A549 treated with AZD9567 at 1 μM for 4 hours (cell line): ENCODE measurements around the gene NCOR1. TPM values are rescaled to one million over a fixed set of nuclear protein-coding genes. Genes with fewer than 3 reads are reported as not detected.

Experiments
- total RNA-seq: library from RNA; stranded (reverse); fragments of 200-300 nt; extraction: Qiagen RNA extraction; gene quantifications from 5 replicates; pipeline ENCODE4 v1.2.3, GENCODE V29; 2022; ENCODE audit not compliant: insufficient read depth

The NCOR1 gene
- total RNA-seq, result 62.5 to 67.3 TPM (median 63.8 TPM) in 5 replicates

DNA sequence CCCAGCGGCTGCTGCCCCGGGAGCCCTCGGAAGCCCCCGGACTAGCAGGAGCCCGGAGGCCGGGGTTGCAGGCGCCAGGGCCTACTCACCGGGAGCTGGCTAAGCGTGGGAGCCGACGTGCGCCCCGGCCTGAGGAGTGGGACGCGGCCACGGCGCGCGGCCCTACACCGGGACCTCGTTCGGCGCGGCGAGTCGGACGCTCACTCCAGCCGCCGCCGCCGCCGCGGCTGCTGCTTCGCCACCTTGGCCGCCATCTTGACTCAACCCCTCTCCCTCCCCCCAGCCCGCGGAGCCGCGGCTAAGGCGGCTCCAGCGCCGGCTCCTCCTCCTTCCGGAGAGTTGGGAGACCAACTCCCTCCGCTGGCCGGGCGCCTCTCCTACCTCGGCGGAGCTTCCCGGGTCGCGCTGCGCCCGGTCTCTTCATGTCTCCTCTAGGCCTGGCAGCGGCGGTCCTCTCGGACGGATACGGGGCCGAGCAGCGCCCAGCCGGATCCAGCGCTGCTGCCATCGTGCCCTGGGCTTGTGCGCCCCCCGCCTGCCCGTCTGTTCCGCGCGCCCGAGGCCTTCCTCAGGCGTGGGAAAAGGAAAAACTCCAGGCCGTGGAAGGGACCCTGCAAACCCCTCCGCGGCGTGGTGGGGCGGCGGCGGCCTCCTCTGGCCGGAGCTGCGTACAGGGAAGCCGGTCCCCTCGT is at the start of gene NCOR1:
Gene NCOR1, minus strand, starts transcription at position 262 of the 692 bp plus-strand sequence. CDS start 20,965 bp downstream, outside the sequence.

DNA sequence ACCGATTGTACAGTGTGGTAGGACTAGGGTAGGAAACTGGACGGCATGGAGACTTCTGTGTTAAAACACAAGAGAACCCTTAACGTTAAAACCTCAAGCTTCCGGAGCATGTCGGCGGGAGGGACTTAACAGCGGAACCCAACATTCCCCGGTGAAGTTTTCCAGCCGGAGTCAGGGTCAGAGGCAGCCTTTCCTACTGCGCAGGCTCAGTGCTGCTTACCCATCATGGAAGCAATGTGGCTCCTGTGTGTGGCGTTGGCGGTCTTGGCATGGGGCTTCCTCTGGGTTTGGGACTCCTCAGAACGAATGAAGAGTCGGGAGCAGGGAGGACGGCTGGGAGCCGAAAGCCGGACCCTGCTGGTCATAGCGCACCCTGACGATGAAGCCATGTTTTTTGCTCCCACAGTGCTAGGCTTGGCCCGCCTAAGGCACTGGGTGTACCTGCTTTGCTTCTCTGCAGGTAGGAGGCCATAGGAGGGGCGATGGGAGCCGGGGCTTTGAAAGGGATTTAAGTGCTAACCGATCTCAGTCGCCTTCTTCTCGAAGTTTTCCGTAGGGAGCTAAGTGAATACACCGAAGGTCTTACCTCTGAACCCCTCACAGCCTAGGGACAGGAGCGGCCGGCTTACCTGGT is 1.8 kb upstream of the NCOR1 start, which contains the start of gene PIGL:
Gene PIGL, plus strand, starts transcription at position 209 of the 634 bp plus-strand sequence. Its CDS starts 17 bp downstream, at position 226.

DNA sequence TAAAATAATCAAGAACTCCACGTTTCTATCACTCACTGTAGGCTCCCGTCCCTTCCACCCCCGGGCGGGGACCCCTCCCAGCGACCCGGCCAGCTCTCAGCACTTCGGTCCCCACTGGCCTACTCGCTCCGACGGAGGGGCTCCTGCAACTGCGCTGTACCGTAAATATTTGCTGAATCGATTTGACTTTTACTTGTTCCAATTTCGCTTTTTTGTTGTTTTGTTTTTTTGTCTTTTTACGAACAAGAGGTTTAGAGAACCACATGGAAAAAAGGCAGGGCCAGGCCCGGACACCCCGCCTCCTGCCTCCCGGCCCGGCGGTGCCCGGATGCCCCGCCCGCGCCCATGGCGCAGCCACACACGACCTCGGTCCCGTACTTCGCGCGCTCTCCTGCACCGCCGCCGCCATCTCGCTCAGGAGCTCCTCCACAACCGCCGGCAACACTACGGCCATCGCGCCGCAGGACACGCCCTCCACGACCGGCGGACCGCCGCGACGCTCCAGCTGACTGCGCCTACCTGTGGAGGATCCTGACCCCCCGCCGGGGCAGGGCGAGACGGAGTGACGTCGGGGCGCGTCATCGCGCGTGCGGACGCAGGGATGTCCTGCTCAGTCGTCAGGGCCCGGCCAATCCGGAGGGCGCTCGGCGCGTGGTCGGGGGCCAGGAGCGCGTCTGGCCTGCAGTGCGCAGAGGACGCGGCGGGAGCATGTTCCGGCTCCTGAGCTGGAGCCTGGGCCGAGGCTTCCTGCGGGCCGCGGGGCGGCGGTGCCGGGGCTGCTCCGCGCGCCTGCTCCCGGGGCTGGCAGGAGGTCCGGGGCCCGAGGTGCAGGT is 216.0 kb downstream of the NCOR1 start, which contains the start of the genes TTC19 and ZSWIM7:
Gene TTC19, plus strand, starts transcription at position 684 of the 833 bp plus-strand sequence. Its CDS starts 25 bp downstream, at position 709.
Gene ZSWIM7, minus strand, starts transcription at position 564 of the 833 bp plus-strand sequence. Its CDS starts 110 bp downstream, at position 454.

Other genes with a start within 250 kb of the NCOR1 start
- gene ZSWIM7, start 215.8 kb downstream of the NCOR1 start, total RNA-seq, result 36.5 to 48.9 TPM (median 46.0 TPM) in 5 replicates
- 49.7 to 62.1 TPM (median 54.9 TPM) in 5 replicates for gene TTC19, start 215.7 kb downstream of the NCOR1 start, total RNA-seq
- 15.7 to 18.3 TPM (median 17.1 TPM) in 5 replicates for gene PIGL, start 1.7 kb upstream of the NCOR1 start, total RNA-seq
- gene CENPV, start 137.9 kb upstream of the NCOR1 start, total RNA-seq, result 139 to 161 TPM (median 159 TPM) in 5 replicates
- 1,967 to 2,377 TPM (median 2,087 TPM) in 5 replicates for gene UBB, start 165.6 kb upstream of the NCOR1 start, total RNA-seq
- 0.36 to 0.69 TPM (median 0.48 TPM) in 4 of 5 replicates, not detected in the other for gene TRPV2, start 200.0 kb upstream of the NCOR1 start, total RNA-seq